ENCODE data around the gene STARD3. TPM values are rescaled to one million over a fixed set of nuclear protein-coding genes. Genes with fewer than 3 reads are reported as not detected.

The STARD3 gene
- total and polyA plus RNA-seq, 2 of the 13 experiments (the other 11 are each of a cell fraction or from before 2014, with no cell fraction given): 34.6 to 100 TPM

DNA sequence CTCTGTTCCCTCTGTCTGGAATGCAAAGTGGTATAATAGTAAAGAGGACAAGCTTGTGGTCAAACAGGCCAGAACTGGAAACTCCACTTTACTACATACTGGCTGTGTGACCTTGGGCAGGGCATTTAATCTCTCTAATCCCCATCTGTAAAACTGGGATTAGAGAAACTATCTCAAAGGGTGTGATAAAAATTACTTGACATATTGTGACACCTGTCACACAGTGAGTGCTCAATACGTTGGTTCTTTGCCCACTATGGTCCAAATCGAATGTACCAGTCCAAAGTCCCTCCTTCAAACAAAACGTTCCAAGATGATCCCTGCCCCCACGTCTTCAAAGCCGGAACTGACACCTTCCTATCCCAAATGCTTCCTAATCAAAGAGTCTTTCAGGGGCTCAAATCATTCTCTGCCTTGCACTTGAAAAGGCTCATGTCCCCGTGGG is 50.2 kb downstream of the STARD3 start (continued):
- TF ChIP-seq ZNF570 (CRISPR knock-in tag; IDR thresholded peaks at IDR 0.05; ENCODE audit: borderline replicate concordance): no peak
- peak; percentile 66; the same call in 1 of the 2 replicates for TF ChIP-seq ZNF331 (CRISPR knock-in tag; IDR thresholded peaks at IDR 0.05)
- no peak for TF ChIP-seq ZNF841 (CRISPR knock-in tag; IDR thresholded peaks at IDR 0.05; ENCODE audit: borderline replicate concordance)
- no peak for TF ChIP-seq SIN3B (IDR thresholded peaks at IDR 0.05; ENCODE audit: low read length)
- 0 out of 2 replicates have a peak, but pooled peaks have one; percentile 51 for TF ChIP-seq ZNF33A (CRISPR knock-in tag; IDR thresholded peaks at IDR 0.05; ENCODE audit: borderline replicate concordance)
- 0 out of 2 replicates have a peak, but pooled peaks have one; percentile 5 for TF ChIP-seq BHLHE40 (IDR thresholded peaks at IDR 0.05; ENCODE audit: low read length)
- no peak for TF ChIP-seq ZFP36 (IDR thresholded peaks at IDR 0.05; ENCODE audit: borderline replicate concordance, low read depth, low read length, partially characterized antibody)
- TF ChIP-seq RFXANK (CRISPR knock-in tag; IDR thresholded peaks at IDR 0.05): no peak
- no peak for TF ChIP-seq ZNF652 (CRISPR knock-in tag; IDR thresholded peaks at IDR 0.05; ENCODE audit: borderline replicate concordance, low read depth)
- peak; percentile 37; the same call in 1 of the 2 replicates for TF ChIP-seq ISL2 (CRISPR knock-in tag; IDR thresholded peaks at IDR 0.05)
- peak; percentile 3; the same call in 1 of the 2 replicates for TF ChIP-seq MEIS1 (CRISPR knock-in tag; IDR thresholded peaks at IDR 0.05; ENCODE audit: borderline replicate concordance)
- TF ChIP-seq PHF5A (CRISPR knock-in tag; IDR thresholded peaks at IDR 0.05; ENCODE audit: low read depth, unreplicated experiment): peak; percentile 35
- no peak for TF ChIP-seq HES4 (CRISPR knock-in tag; IDR thresholded peaks at IDR 0.05; ENCODE audit: borderline replicate concordance)
- peak; percentile 77; the same call in 1 of the 2 replicates for TF ChIP-seq NCOR1 (IDR thresholded peaks at IDR 0.05; ENCODE audit: borderline replicate concordance, low read length)
- TF ChIP-seq, protein P1, sequence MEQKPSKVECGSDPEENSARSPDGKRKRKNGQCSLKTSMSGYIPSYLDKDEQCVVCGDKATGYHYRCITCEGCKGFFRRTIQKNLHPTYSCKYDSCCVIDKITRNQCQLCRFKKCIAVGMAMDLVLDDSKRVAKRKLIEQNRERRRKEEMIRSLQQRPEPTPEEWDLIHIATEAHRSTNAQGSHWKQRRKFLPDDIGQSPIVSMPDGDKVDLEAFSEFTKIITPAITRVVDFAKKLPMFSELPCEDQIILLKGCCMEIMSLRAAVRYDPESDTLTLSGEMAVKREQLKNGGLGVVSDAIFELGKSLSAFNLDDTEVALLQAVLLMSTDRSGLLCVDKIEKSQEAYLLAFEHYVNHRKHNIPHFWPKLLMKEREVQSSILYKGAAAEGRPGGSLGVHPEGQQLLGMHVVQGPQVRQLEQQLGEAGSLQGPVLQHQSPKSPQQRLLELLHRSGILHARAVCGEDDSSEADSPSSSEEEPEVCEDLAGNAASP (CRISPR knock-in tag; IDR thresholded peaks at IDR 0.05; ENCODE audit: borderline replicate concordance): 0 out of 2 replicates have a peak, but pooled peaks have one; percentile 14
- no peak for TF ChIP-seq ZNF180 (CRISPR knock-in tag; IDR thresholded peaks at IDR 0.05; ENCODE audit: borderline replicate concordance, low read depth)
- peak in 1 of 2 experiments; percentile 66; a peak in 2 of 4 replicates for TF ChIP-seq EP300 (IDR thresholded peaks at IDR 0.05; ENCODE audit: low read depth in 2 of 2, low read length in 2 of 2)
- TF ChIP-seq EP300 (CRISPR knock-in tag; IDR thresholded peaks at IDR 0.05; ENCODE audit: borderline replicate concordance): no peak
- TF ChIP-seq HDAC1 (CRISPR knock-in tag; IDR thresholded peaks at IDR 0.05): peak; percentile 46
- no peak for TF ChIP-seq ZNF468 (CRISPR knock-in tag; IDR thresholded peaks at IDR 0.05)
- TF ChIP-seq MAFF (IDR thresholded peaks at IDR 0.05; ENCODE audit: low read depth, low read length): no peak
- TF ChIP-seq, protein P2, sequence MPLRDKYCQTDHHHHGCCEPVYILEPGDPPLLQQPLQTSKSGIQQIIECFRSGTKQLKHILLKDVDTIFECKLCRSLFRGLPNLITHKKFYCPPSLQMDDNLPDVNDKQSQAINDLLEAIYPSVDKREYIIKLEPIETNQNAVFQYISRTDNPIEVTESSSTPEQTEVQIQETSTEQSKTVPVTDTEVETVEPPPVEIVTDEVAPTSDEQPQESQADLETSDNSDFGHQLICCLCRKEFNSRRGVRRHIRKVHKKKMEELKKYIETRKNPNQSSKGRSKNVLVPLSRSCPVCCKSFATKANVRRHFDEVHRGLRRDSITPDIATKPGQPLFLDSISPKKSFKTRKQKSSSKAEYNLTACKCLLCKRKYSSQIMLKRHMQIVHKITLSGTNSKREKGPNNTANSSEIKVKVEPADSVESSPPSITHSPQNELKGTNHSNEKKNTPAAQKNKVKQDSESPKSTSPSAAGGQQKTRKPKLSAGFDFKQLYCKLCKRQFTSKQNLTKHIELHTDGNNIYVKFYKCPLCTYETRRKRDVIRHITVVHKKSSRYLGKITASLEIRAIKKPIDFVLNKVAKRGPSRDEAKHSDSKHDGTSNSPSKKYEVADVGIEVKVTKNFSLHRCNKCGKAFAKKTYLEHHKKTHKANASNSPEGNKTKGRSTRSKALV (CRISPR knock-in tag; IDR thresholded peaks at IDR 0.05): peak; percentile 24; the same call in 1 of the 2 replicates
- TF ChIP-seq ZNF205 (CRISPR knock-in tag; IDR thresholded peaks at IDR 0.05): peak; percentile 96
- TF ChIP-seq RCOR2 (CRISPR knock-in tag; IDR thresholded peaks at IDR 0.05): peak; percentile 54
- no peak for TF ChIP-seq RBAK (CRISPR knock-in tag; IDR thresholded peaks at IDR 0.05)
- TF ChIP-seq TAF15 (IDR thresholded peaks at IDR 0.05; ENCODE audit: low read depth, low read length, poor library complexity, severe bottlenecking): no peak
- TF ChIP-seq FOXA1 (IDR thresholded peaks at IDR 0.05): no peak
- peak; percentile 33; the same call in 1 of the 2 replicates for TF ChIP-seq FOXA1 (CRISPR knock-in tag; IDR thresholded peaks at IDR 0.05)
- TF ChIP-seq RXRB (CRISPR knock-in tag; IDR thresholded peaks at IDR 0.05; ENCODE audit: borderline replicate concordance): peak; percentile 14; the same call in 1 of the 2 replicates
- TF ChIP-seq HOXA5 (CRISPR knock-in tag; IDR thresholded peaks at IDR 0.05): 0 out of 2 replicates have a peak, but pooled peaks have one; percentile 20
- no peak for TF ChIP-seq KMT2A (CRISPR knock-in tag; IDR thresholded peaks at IDR 0.05)
- TF ChIP-seq ZFP1 (CRISPR knock-in tag; IDR thresholded peaks at IDR 0.05): 0 out of 2 replicates have a peak, but pooled peaks have one; percentile 21

Data from HepG2 (cell line).